ENCODE measurements around the gene TSR3.

Gene TSR3

DNA sequence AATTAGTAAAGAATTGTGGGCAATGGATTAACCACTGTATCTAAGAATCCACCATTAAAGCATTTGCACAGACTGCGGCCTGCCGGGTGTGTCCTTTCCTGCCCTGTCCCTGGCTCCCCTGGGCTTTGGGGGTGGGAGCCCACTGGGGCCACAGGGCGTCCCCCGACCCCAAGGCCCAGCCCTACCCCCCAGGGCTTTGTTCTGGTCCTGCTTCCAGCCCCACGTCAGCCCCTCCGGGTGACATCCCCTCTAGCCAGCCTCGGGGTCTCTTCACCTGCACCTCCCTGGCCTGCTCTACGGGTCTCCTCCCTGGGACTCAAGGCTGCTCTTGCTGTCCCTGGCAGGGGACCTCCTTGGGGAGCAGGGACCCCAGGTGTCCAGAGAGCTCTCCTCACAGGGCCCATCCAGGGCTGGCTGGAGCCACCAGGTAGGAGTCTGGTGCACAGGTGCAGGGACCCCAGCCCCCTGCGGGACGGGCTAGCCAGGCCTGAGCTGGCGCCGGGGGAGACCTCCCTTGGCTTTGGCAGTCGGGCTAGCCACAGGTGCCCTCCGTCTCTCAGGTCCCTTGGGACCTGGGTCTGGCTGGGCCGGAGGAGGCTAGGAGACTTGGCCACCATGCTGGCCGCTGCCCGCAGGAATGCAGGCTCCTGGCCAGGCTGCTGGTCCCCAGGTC lies 24.6 kb downstream of the TSR3 start:
- TF ChIP-seq, protein P1, sequence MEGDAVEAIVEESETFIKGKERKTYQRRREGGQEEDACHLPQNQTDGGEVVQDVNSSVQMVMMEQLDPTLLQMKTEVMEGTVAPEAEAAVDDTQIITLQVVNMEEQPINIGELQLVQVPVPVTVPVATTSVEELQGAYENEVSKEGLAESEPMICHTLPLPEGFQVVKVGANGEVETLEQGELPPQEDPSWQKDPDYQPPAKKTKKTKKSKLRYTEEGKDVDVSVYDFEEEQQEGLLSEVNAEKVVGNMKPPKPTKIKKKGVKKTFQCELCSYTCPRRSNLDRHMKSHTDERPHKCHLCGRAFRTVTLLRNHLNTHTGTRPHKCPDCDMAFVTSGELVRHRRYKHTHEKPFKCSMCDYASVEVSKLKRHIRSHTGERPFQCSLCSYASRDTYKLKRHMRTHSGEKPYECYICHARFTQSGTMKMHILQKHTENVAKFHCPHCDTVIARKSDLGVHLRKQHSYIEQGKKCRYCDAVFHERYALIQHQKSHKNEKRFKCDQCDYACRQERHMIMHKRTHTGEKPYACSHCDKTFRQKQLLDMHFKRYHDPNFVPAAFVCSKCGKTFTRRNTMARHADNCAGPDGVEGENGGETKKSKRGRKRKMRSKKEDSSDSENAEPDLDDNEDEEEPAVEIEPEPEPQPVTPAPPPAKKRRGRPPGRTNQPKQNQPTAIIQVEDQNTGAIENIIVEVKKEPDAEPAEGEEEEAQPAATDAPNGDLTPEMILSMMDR (IDR thresholded peaks at IDR 0.05; ENCODE audit: control extremely low read depth, extremely low read depth, low read depth, missing control alignments), result no peak
- POLR2A ChIA-PET, result interaction anchor here (0.6 kb wide), 1 partner anchor 82 kb away, joined by 7 read pairs; no protein-coding TSS in a partner anchor
- CTCF ChIA-PET, result interaction anchor here (1.4 to 2.0 kb wide), 3 partner anchors 11 to 37 kb away, joined by 3 to 7 read pairs (median 4); no protein-coding TSS in a partner anchor
- DNase-seq (ENCODE audit: extremely low spot score), result no peak

DNA sequence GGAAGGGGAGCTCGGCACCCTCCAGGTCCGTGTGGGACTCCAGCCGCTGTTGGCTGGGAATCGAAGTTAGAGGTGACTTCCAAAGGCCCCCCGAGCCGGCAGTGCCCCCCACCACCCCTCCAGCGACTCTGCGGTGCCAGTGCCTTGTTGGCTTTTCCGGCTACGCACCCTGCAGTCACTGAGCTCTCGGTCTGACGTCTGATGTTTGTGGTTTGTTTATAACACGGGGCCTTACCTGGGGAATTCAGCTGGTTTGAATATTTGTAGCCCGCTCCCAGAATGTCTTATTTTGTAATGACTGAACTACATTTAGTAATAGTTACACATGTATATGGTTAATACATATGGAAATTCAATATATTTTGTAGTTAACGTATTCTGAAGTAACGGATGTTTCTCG lies 25.3 kb downstream of the TSR3 start:
- TF ChIP-seq, protein P1 (IDR thresholded peaks at IDR 0.05; ENCODE audit: control extremely low read depth, extremely low read depth, low read depth, missing control alignments), result no peak
- CTCF ChIA-PET, result interaction anchor here (1.4 to 2.0 kb wide), 3 partner anchors 12 to 38 kb away, joined by 3 to 7 read pairs (median 4); no protein-coding TSS in a partner anchor
- POLR2A ChIA-PET, result interaction anchor here (0.6 kb wide), 1 partner anchor 82 kb away, joined by 7 read pairs; no protein-coding TSS in a partner anchor
- no peak for DNase-seq (ENCODE audit: extremely low spot score)

DNA sequence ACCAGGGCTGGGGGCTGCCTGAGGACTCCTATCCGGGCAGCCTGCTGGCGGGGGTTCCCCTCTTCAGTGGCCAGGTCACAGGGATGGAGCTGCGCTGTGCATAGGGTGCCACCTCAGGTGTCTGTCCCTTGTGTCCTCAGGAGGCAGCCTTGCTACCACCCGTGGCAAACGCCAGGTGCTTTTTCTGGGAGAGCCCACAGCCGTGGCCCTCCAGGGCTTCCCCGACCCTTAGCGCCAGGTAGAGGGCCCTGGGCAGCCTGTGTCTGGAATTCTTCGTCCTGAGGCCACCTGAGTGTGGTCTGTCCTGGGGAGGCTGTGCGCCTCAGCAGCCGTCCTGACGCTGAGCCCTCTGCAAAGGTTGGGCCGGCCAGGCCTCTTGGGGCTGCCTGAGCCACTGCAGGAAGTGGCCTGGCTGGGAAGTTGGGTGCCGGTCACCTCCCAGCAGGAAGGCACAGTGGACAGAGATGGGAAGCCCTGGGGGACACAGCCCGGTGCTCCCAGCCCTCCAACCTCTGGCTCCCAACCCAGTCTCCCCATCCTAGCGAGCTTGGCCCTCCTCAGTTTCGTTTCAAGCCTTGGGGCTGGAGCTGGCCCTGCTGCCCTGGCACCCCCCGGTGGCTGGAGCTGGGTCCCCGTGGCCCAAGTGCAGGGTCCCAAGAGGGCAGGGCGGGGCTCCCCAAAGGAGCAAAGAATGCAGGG lies 25.9 kb downstream of the TSR3 start:
- TF ChIP-seq, protein P1 (IDR thresholded peaks at IDR 0.05; ENCODE audit: control extremely low read depth, extremely low read depth, low read depth, missing control alignments), result no peak
- POLR2A ChIA-PET, result no interaction called here
- no peak for DNase-seq (ENCODE audit: extremely low spot score)

DNA sequence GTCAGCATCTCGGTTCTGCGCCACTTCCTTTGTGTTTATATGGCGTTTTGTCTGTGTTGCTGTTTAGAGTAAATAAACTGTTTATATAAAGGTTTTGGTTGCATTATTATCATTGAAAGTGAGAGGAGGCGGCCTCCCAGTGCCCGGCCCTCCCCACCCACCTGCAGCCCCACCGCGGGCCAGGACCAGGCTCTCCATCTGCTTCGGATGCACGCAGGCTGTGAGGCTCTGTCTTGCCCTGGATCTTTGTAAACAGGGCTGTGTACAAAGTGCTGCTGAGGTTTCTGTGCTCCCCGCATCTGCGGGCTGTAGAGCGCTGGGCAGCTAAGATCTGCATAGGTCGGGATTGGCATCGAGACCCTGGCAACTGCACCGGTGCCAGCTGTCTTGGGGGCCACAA lies 26.4 kb downstream of the TSR3 start:
- TF ChIP-seq, protein P1 (IDR thresholded peaks at IDR 0.05; ENCODE audit: control extremely low read depth, extremely low read depth, low read depth, missing control alignments), result no peak
- ChIA-PET POLR2A (no interaction called here), CTCF (interaction anchor here (2.0 kb wide), 1 partner anchor 13 kb away, joined by 7 read pairs; no protein-coding TSS in a partner anchor)
- no peak for DNase-seq (ENCODE audit: extremely low spot score)

More for the DNA sequence above, 25.9 kb downstream of the TSR3 start:
- CTCF ChIA-PET, result interaction anchor here (1.4 to 2.0 kb wide), 2 partner anchors 12 to 39 kb away, joined by 4 to 7 read pairs; no protein-coding TSS in a partner anchor

DNA sequence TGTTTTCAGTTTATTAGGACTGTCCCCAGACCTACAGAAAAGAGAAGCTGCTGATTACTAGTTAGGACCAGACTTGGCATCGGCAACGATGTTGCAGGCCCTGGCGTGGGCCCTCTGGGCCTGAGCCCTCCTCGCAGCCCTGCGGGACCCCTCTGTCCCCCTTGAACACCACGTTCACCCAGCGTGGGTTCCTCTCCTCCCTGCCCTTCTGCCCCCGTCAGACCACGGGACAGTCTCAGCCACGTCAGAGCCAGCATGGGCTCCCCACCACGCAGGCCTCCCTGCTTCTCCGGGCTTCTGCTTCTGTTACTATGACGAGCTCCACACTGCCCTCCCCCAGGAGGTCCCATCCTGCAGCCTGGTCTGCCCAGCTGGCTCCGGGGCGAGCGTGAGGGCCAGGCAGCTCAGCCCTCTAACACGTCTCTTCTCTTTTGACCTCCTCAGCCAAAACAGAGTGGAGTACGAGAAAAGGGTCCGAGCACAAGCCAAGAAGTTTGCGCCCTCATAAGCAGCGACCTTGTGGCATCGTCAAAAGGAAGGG lies 27.3 kb downstream of the TSR3 start:
- POLR2A ChIA-PET, result no interaction called here
- TF ChIP-seq, protein P1 (IDR thresholded peaks at IDR 0.05; ENCODE audit: control extremely low read depth, extremely low read depth, low read depth, missing control alignments), result no peak
- DNase-seq (ENCODE audit: extremely low spot score), result no peak
- CTCF ChIA-PET, result interaction anchor here (1.4 to 1.6 kb wide), 3 partner anchors 8 to 21 kb away, joined by 3 to 4 read pairs (median 3); no protein-coding TSS in a partner anchor

All from GM10248 (cell line).